Suprapubic skin (tissue), 3 donors: Measurements from ENCODE around the gene ELN.

Experiments
- EP300 ChIP-seq: sonication (generic); formaldehyde crosslinking; IDR thresholded peaks from one replicate; pipeline ENCODE4 v1.6.1; 2017; ENCODE audit warnings: antibody characterized with exemption
- POLR2A ChIP-seq, 2 donors: fragments of 450-650 bp; IDR thresholded peaks; one replicate each; pipeline ENCODE4 v1.6.1; 2017; ENCODE audit warnings: antibody characterized with exemption in 2 of 2, mild to moderate bottlenecking in 2 of 2, moderate library complexity in 2 of 2
- TF ChIP-seq, protein P1 (sequence below), 2 donors: fragments of 200-600 bp in 1 of 2; fragments of 450-650 bp in 1 of 2; sonication (generic) in 1 of 2; IDR thresholded peaks; one replicate each; pipeline ENCODE4 v1.5.1; 2016 to 2019; ENCODE audit warnings: antibody characterized with exemption in 2 of 2, mild to moderate bottlenecking in 1 of 2, moderate library complexity in 1 of 2

DNA sequence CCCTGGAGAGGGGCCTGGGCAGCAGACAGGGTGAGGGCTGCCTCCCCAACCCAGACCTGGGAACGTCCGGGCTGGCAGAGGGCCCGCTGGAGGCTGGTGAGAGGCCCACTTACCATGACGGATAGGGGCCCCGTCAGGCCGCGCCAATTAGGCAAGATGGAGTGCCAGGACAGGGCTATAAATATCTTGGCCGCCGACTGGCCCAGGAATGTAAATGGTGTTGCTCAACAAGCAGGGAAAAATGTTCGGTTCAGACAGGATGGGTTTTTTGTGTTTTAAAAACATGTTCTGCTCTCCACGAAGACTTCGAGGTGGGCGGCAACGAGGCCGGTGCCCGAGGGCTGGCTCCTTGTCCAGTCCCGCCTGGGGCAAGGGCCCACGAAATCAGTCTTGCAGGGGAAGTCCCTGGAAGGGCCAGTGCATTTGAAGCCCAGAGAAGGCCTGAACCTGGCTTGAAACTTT is 35.8 kb upstream of the ELN start:
- TF ChIP-seq POLR2A (IDR thresholded peaks at IDR 0.05) = no peak
- TF ChIP-seq, protein P1, sequence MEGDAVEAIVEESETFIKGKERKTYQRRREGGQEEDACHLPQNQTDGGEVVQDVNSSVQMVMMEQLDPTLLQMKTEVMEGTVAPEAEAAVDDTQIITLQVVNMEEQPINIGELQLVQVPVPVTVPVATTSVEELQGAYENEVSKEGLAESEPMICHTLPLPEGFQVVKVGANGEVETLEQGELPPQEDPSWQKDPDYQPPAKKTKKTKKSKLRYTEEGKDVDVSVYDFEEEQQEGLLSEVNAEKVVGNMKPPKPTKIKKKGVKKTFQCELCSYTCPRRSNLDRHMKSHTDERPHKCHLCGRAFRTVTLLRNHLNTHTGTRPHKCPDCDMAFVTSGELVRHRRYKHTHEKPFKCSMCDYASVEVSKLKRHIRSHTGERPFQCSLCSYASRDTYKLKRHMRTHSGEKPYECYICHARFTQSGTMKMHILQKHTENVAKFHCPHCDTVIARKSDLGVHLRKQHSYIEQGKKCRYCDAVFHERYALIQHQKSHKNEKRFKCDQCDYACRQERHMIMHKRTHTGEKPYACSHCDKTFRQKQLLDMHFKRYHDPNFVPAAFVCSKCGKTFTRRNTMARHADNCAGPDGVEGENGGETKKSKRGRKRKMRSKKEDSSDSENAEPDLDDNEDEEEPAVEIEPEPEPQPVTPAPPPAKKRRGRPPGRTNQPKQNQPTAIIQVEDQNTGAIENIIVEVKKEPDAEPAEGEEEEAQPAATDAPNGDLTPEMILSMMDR (IDR thresholded peaks at IDR 0.05) = no peak
- TF ChIP-seq EP300 = no peak
